Heart left ventricle (tissue), 13 donors: ENCODE data around the gene ETHE1.

Experiments
- POLR2A ChIP-seq, 2 donors: fragments of 450-650 bp; IDR thresholded peaks; one replicate each; pipeline ENCODE4 v1.6.1; 2017; ENCODE audit warnings: antibody characterized with exemption in 2 of 2, mild to moderate bottlenecking in 2 of 2, moderate library complexity in 2 of 2
- TF ChIP-seq, protein P1 (sequence below), 12 donors: fragments of 200-600 bp; sonication (generic) in 4 of 12; IDR thresholded peaks; one replicate each; pipeline versions ENCODE4 v1.5.0 to v1.8.0; 2018 to 2022; ENCODE audit warnings: antibody characterized with exemption in 12 of 12, mild to moderate bottlenecking in 5 of 12
- donor health status: ischemic (EF 13 %, LVEDD 7.1; RV severe dilation, severe dysfunction).
- donor health status: DM: no; HTN: yes; CAD: no.
- donor health status: DM: no; HTN: no; CAD: no.
- donor health status: ischemic (EF 25% LVEDD 6.9; RV normal size, moderate dysfunction).
- donor health status: ischemic (EF 25% LVEDD 5.7; RV mildly dilated, moderate dysfunction).
- donor health status: ischemic (EF 35%, LVEDD 5.7; RV mildly dilated, moderate dysfunction).
- donor health status: nonischemic (EF 11% LVEDD 7.7; RV severe dilation, severe dysfunction).
- donor health status: DM: yes; HTN: yes; CAD: no.
- donor health status: PGD.
- donor health status: ischemic (EF 29% LVEDD 5.4; RV normal size, mild dysfunction).
- donor health status: nonischemic (EF 23%, LVEDD 6.1; RV moderate dilation, normal function).

DNA sequence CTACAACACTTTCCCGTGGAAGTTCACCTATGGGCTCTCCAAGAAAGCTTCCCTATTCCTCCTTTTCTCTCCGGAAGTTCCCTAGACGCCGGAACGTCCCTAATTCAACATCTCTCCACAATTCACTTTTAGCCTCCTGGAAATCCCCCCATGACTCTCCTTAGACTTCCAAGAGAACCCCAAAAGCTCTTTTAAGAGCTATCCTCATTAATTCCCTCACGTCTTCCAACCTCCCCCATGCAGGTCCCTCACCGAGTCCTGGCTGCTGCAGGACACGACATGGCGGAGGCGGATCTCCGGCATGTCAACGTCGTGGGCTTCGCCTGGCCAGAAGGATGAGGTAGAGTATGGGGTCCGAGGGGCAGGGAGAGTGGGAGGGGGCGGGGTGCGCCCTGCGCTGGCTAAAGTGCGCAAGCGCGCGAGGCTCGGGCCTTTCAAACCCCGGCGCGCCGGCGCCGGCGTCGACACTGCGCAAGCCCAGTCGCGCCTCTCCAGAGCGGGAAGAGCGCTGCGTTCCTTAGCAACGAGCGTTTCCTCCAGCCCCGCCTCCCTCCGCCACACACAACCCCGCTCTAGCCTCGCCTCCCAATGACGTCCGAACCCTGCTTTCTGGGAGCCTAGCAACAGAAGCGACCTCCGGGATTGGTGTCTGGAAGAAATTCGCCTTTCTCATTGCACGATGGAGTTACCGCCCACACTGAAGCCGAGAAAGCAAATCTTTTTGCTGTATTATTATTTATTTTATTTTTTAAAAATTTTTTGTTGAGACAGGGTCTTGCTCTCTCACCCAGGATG is 48.4 kb upstream of the ETHE1 start, which contains the start of the genes PINLYP and XRCC1:
- TF ChIP-seq, protein P1, sequence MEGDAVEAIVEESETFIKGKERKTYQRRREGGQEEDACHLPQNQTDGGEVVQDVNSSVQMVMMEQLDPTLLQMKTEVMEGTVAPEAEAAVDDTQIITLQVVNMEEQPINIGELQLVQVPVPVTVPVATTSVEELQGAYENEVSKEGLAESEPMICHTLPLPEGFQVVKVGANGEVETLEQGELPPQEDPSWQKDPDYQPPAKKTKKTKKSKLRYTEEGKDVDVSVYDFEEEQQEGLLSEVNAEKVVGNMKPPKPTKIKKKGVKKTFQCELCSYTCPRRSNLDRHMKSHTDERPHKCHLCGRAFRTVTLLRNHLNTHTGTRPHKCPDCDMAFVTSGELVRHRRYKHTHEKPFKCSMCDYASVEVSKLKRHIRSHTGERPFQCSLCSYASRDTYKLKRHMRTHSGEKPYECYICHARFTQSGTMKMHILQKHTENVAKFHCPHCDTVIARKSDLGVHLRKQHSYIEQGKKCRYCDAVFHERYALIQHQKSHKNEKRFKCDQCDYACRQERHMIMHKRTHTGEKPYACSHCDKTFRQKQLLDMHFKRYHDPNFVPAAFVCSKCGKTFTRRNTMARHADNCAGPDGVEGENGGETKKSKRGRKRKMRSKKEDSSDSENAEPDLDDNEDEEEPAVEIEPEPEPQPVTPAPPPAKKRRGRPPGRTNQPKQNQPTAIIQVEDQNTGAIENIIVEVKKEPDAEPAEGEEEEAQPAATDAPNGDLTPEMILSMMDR (IDR thresholded peaks at IDR 0.05) = no peak
- TF ChIP-seq POLR2A (IDR thresholded peaks at IDR 0.05) = peak in 1 of 2 donors; percentile 57
